Right lobe of liver (tissue), 6 donors: ENCODE measurements around the gene CST4. TPM values are rescaled to one million over a fixed set of nuclear protein-coding genes. Genes with fewer than 3 reads are reported as not detected.
"Not testable (repeated sequence)": the region's sequence is repeated elsewhere in the genome, so short reads cannot be mapped to it uniquely, and the experiment has no call there.

Experiments used
- ATAC-seq, 4 donors: fragments of 200-7000 bp; cut with Tn5 transposase; one replicate each; pipeline ENCODE4 v1.9.1; 2020; ENCODE audit warnings: mild to moderate bottlenecking in 4 of 4, moderate library complexity in 4 of 4
- DNase-seq, 3 donors: peaks; one replicate each; pipeline ENCODE4 v3.0.0-alpha.2; 2020
- H3K27ac ChIP-seq, 3 donors: fragments of 200-600 bp; one replicate each; pipeline ENCODE4 v1.8.0; 2022
- H3K27me3 ChIP-seq, 2 donors: fragments of 200-600 bp; one replicate each; pipeline ENCODE4 v1.8.0; 2022
- H3K36me3 ChIP-seq, 4 donors: fragments of 200-600 bp; sonication (generic) in 1 of 4; one replicate each; pipeline versions ENCODE4 v1.5.1 to v1.8.0; 2017 to 2022; ENCODE audit warnings: control low read depth in 1 of 4
- H3K4me1 ChIP-seq, 4 donors: fragments of 200-600 bp; sonication (generic) in 1 of 4; one replicate each; pipeline versions ENCODE4 v1.5.1 to v1.8.0; 2017 to 2022; ENCODE audit warnings: control low read depth in 1 of 4
- H3K4me3 ChIP-seq, 3 donors: fragments of 200-600 bp; one replicate each; pipeline ENCODE4 v1.8.0; 2022
- H3K9me3 ChIP-seq, 4 donors: fragments of 200-600 bp; sonication (generic) in 1 of 4; one replicate each; pipeline versions ENCODE4 v1.5.1 to v1.8.0; 2017 to 2022; ENCODE audit warnings: control low read depth in 1 of 4
- POLR2A ChIP-seq: fragments of 450-650 bp; IDR thresholded peaks from one replicate; pipeline ENCODE4 v1.6.1; 2017; ENCODE audit warnings: antibody characterized with exemption, mild to moderate bottlenecking
- WGBS: methylation state at CpG from one replicate; pipeline ENCODE4 v1.1.6; 2018; ENCODE audit warnings: low coverage, low lambda C conversion rate; ENCODE audit not compliant: insufficient coverage; ENCODE audit errors: missing lambda C conversion rate; 5-methylcytosine and 5-hydroxymethylcytosine counted together
- intact Hi-C, 2 donors: fragments of 100-400 bp; cut with DNase I; formaldehyde crosslinking; loops; one replicate each; pipeline versions ENCODE4 v1.11.2 to v1.14.1; 2022
- long read RNA-seq: library from polyadenylated mRNA; unstranded; transcript quantifications from one replicate; pipeline ENCODE4 v2.0.0, GENCODE V29; 2019
- total RNA-seq, 6 experiments: library from RNA; depleted of rRNA in 2 of 6; stranded (reverse); fragments of >200 nt in 2 of 6; fragmentation: NEBNext Ultra II Directional in 3 of 6; extraction: Animal tissue kit (Norgen Biotek cat#: 25700) in 3 of 6; gene quantifications; one replicate each; pipeline versions ENCODE4 v1.1.0 to v1.2.4, GENCODE V29; 2016 to 2023
- TF ChIP-seq, protein P1 (sequence below), 4 donors: fragments of 200-600 bp in 3 of 4; fragments of 450-650 bp in 1 of 4; IDR thresholded peaks; one replicate each; pipeline versions ENCODE4 v1.5.1 to v1.8.0; 2016 to 2022; ENCODE audit warnings: antibody characterized with exemption in 4 of 4, mild to moderate bottlenecking in 2 of 4
- donor health status: DM: no; HTN: yes; CAD: no.
- donor health status: DM: no; HTN: no; CAD: no.
- donor health status: DM: no; HTN: no; CAD: no.
- donor health status: DM: no; HTN: yes; CAD: no.
- donor health status: DM: no; HTN: yes; CAD: no.

Gene CST4
- not detected for total RNA-seq
- long read RNA-seq: 0 reads

- peak in 1 of 4 donors; percentile 9 for ATAC-seq
- H3K27me3 ChIP-seq, H3K9me3 ChIP-seq, H3K4me3 ChIP-seq, H3K27ac ChIP-seq, DNase-seq, intact Hi-C loops, H3K36me3 ChIP-seq, H3K4me1 ChIP-seq: not testable (repeated sequence)
- no CpG with 5 or more reads among the region's 12 CpGs for whole genome bisulfite sequencing
Observed at GRCh38 chr20:23688684-23689398, at the start of gene CST4. CST4 (minus strand) TSS chr20:23689038; CDS start chr20:23688969, 69 bp downstream.

DNA sequence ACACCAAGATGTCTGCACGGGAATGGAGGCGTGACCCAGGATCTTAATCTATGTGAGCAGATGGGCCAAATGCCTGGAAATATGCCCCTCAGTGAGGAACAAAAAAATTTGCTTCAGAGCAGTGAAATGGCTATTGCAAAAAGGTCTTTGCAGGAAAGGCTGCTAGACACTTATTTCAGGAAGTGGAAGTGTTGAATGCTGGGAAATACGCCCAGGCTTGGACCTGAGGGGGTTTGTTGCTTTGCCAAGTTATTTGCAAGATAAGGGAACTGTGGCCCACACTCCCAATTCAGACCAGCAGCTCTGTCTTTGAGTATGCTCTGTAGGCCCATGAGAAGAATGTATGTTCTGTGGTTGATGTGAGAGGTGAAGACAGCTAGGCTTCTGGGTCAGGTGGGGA, 46.6 kb upstream of the CST4 start:
- ATAC-seq, intact Hi-C loops: not testable (repeated sequence)
- 31% methylated on average over 3 of the region's 3 CpGs for WGBS

DNA sequence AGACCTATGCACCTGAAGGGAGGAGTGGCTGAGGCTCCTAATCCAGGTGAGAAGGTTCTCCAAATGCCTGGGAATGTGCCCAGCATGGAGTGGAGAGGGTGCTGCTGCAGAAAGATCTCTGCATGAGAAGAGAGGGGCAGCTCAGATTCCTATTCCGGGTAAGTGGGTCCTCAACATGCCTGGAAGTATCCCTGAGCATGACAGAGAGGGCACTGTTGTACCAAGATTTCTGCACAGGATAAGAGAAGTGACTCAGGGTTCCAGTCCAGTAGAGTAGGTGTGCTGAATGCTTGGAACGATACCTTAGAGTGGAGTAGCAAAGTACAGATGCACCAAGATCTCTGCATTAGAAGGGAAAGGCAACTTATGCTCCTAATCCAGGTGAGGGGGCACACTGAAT, 46.1 kb upstream of the CST4 start:
- H3K4me1 ChIP-seq, H3K9me3 ChIP-seq, H3K27ac ChIP-seq, intact Hi-C loops, DNase-seq, ATAC-seq, H3K36me3 ChIP-seq, H3K4me3 ChIP-seq, H3K27me3 ChIP-seq: not testable (repeated sequence)
- 40% methylated on average over 1 of the region's 2 CpGs for WGBS

More for the DNA sequence above, 46.6 kb upstream of the CST4 start:
- not testable (repeated sequence) for DNase-seq, H3K4me3 ChIP-seq, H3K27ac ChIP-seq, H3K4me1 ChIP-seq, H3K36me3 ChIP-seq, H3K27me3 ChIP-seq, H3K9me3 ChIP-seq

DNA sequence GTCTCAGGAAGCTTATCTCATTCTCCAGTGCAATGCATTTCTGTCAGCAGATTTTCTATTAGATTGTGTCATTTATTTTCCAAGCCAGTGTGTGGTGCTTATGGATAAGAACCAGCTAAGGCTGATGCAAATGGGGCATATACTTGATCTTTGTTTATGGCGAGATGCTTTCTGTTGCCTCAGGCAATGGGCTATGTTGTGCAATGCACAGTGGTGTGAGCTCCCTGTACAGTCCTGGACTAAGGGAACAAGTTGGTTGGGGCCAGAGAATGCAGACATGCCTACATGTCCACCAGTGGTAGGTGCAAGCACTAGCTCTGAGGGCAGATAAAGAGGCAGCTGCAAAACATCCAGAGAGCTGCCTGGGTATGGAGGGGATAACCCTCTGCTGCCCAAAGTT, 45.6 kb upstream of the CST4 start:
- H3K4me1 ChIP-seq, H3K27ac ChIP-seq, ATAC-seq, DNase-seq, H3K27me3 ChIP-seq, H3K36me3 ChIP-seq, intact Hi-C loops, H3K4me3 ChIP-seq, H3K9me3 ChIP-seq: not testable (repeated sequence)
- no CpG with 5 or more reads among the region's 1 CpG for WGBS

GRCh38 chr20:23727016-23727415, 38.2 kb upstream of the CST4 start:
- Histone ChIP-seq H3K9me3 (no peaks in the 10 kb centered on the region), H3K27ac (no peak overlapping the region), H3K36me3 (no peaks in the 10 kb centered on the region), H3K4me1 (no peaks in the 10 kb centered on the region), H3K4me3 (no peak overlapping the region), H3K27me3 (no peaks in the 10 kb centered on the region)
- ATAC-seq (no peak), DNase-seq (no peak)
- TF ChIP-seq, protein P1, sequence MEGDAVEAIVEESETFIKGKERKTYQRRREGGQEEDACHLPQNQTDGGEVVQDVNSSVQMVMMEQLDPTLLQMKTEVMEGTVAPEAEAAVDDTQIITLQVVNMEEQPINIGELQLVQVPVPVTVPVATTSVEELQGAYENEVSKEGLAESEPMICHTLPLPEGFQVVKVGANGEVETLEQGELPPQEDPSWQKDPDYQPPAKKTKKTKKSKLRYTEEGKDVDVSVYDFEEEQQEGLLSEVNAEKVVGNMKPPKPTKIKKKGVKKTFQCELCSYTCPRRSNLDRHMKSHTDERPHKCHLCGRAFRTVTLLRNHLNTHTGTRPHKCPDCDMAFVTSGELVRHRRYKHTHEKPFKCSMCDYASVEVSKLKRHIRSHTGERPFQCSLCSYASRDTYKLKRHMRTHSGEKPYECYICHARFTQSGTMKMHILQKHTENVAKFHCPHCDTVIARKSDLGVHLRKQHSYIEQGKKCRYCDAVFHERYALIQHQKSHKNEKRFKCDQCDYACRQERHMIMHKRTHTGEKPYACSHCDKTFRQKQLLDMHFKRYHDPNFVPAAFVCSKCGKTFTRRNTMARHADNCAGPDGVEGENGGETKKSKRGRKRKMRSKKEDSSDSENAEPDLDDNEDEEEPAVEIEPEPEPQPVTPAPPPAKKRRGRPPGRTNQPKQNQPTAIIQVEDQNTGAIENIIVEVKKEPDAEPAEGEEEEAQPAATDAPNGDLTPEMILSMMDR (IDR thresholded peaks at IDR 0.05): no peak
- no peak for TF ChIP-seq POLR2A
- 53% methylated on average over 3 of the region's 3 CpGs for WGBS
- intact Hi-C loops: no loop called here

DNA sequence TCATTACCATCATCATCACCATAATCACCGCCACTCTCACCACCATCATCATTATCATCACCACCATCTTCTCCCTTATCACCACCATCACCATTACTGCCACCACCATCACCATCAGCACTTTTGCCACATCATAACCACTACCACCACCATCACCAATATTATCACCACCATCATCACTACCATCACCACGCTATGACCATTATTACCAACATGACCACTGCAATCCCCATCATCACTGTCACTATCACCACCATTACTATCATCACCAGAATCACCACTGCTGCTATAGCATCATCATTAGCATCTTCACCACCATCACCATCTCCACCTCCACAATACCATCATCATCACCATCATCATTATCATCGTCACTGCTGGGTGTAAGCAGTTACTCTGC, 36.3 kb upstream of the CST4 start:
- Histone ChIP-seq H3K4me3 (no peak overlapping the region), H3K27ac (no peak overlapping the region), H3K9me3 (no peaks in the 10 kb centered on the region), H3K27me3 (no peaks in the 10 kb centered on the region), H3K4me1 (no peaks in the 10 kb centered on the region), H3K36me3 (no peaks in the 10 kb centered on the region)
- TF ChIP-seq POLR2A: no peak
- TF ChIP-seq, protein P1 (IDR thresholded peaks at IDR 0.05): no peak
- intact Hi-C loops: no loop called here
- ATAC-seq (no peak), DNase-seq (no peak)
- 55% methylated on average over 3 of the region's 3 CpGs for WGBS
